SK-N-SH (cell line): ENCODE measurements around the gene BAG3. TPM values are rescaled to one million over a fixed set of nuclear protein-coding genes. Genes with fewer than 3 reads are reported as not detected.
A peak's percentile ranks its signal among the peaks of the same experiment; 100 is the strongest.

Source experiments
- CTCF ChIA-PET: fragments of 300-600, 350-600 bp; formaldehyde crosslinking; extraction: SDS; loops from one replicate; lab custom pipeline; 2021; lab: Yijun Ruan, JAX
- POLR2A ChIA-PET: fragments of 350-600 bp; sonication (Branson Sonifier 250); formaldehyde crosslinking; extraction: SDS; loops from one replicate; lab custom pipeline; 2020; ENCODE audit warnings: antibody characterized with exemption, inconsistent platforms; lab: Yijun Ruan, JAX
- DNase-seq: peaks from one replicate; pipeline ENCODE4 v3.0.0; 2012
- H2AFZ ChIP-seq: fragments of 200-600 bp; sonication (generic); 2 replicates; pipeline ENCODE4 v1.8.1; 2016; ENCODE audit warnings: antibody characterized with exemption, mild to moderate bottlenecking, low read depth
- H3F3A ChIP-seq: fragments of 200-600 bp; sonication (generic); replicated peaks from 2 replicates; pipeline ENCODE3; 2016; ENCODE audit warnings: antibody characterized with exemption, mild to moderate bottlenecking; ENCODE audit not compliant: insufficient read depth
- H3K27ac ChIP-seq, 2 experiments: fragments of 200-500 bp in 1 of 2; fragments of 200-600 bp in 1 of 2; sonication (Bioruptor generic) in 1 of 2; sonication (generic), shearing (Covaris generic) in 1 of 2; 2 replicates each; pipeline versions ENCODE4 v1.5.1 to v1.6.1; 2014 to 2016; ENCODE audit warnings: low read depth in 2 of 2, inconsistent platforms in 1 of 2, low read length in 1 of 2, mild to moderate bottlenecking in 1 of 2, mixed read lengths in 1 of 2
- H3K27me3 ChIP-seq: fragments of 200-600 bp; sonication (generic), shearing (Covaris generic); 2 replicates; pipeline ENCODE4 v1.6.1; 2016; ENCODE audit warnings: mixed run types; ENCODE audit not compliant: insufficient read depth
- H3K36me3 ChIP-seq, 2 experiments: fragments of 200-500 bp in 1 of 2; fragments of 200-600 bp in 1 of 2; sonication (Bioruptor generic) in 1 of 2; sonication (generic) in 1 of 2; replicated peaks in 1 of 2; 2 replicates each; pipeline versions ENCODE3 to v1.5.1; 2014 to 2016; ENCODE audit warnings: low read length in 1 of 2, mild to moderate bottlenecking in 1 of 2; ENCODE audit not compliant: insufficient read depth in 2 of 2, control insufficient read depth in 1 of 2
- H3K4me1 ChIP-seq, 2 experiments: fragments of 200-500 bp in 1 of 2; fragments of 200-600 bp in 1 of 2; sonication (Bioruptor generic) in 1 of 2; sonication (generic), shearing (Covaris generic) in 1 of 2; 2 replicates each; pipeline versions ENCODE4 v1.5.1 to v1.6.1; 2014 to 2016; ENCODE audit warnings: low read depth in 1 of 2, low read length in 1 of 2, mixed run types in 1 of 2; ENCODE audit not compliant: insufficient read depth in 2 of 2, control insufficient read depth in 1 of 2
- H3K4me2 ChIP-seq: fragments of 200-600 bp; sonication (generic), shearing (Covaris generic); 2 replicates; pipeline ENCODE4 v1.6.1; 2017; ENCODE audit warnings: mixed run types
- H3K4me3 ChIP-seq, 2 experiments: fragments of 200-500 bp in 1 of 2; fragments of 200-600 bp in 1 of 2; sonication (Bioruptor generic) in 1 of 2; sonication (generic), shearing (Covaris generic) in 1 of 2; 2 replicates each; pipeline versions ENCODE4 v1.5.1 to v1.8.1; 2014 to 2016; ENCODE audit warnings: low read depth in 2 of 2, inconsistent platforms in 1 of 2, low read length in 1 of 2, mild to moderate bottlenecking in 1 of 2, mixed read lengths in 1 of 2, moderate library complexity in 1 of 2
- H3K79me2 ChIP-seq: fragments of 200-600 bp; sonication (generic); 2 replicates; pipeline ENCODE4 v1.8.1; 2017; ENCODE audit warnings: mild to moderate bottlenecking; ENCODE audit not compliant: insufficient read depth
- H3K9ac ChIP-seq: fragments of 200-600 bp; sonication (generic); 2 replicates; pipeline ENCODE4 v1.6.1; 2017; ENCODE audit warnings: mixed run types
- H3K9me2 ChIP-seq: fragments of 200-600 bp; sonication (generic); 2 replicates; pipeline ENCODE4 v1.6.1; 2017; ENCODE audit warnings: mixed run types
- H3K9me3 ChIP-seq: fragments of 200-600 bp; sonication (generic); 2 replicates; pipeline ENCODE4 v1.6.1; 2017; ENCODE audit warnings: mixed run types, mild to moderate bottlenecking, moderate library complexity
- H4K20me1 ChIP-seq: fragments of 200-600 bp; sonication (generic); 2 replicates; pipeline ENCODE4 v1.6.1; 2017; ENCODE audit warnings: mild to moderate bottlenecking, mixed run types; ENCODE audit not compliant: insufficient read depth
- CHD2 ChIP-seq: fragments of 150-350 bp; IDR thresholded peaks from 2 replicates; pipeline ENCODE4 v1.6.1; 2018; ENCODE audit warnings: low read length; ENCODE audit not compliant: partially characterized antibody
- CTCF ChIP-seq: fragments of 200-600 bp; sonication (generic); IDR thresholded peaks from 2 replicates; pipeline ENCODE4 v1.6.1; 2017; ENCODE audit warnings: antibody characterized with exemption, mild to moderate bottlenecking, moderate library complexity
- ELF1 ChIP-seq: IDR thresholded peaks from 2 replicates; pipeline ENCODE4 v1.4.0; 2012
- EP300 ChIP-seq, 2 experiments: IDR thresholded peaks; 2 replicates each; pipeline versions ENCODE4 v1.4.0 to v1.6.1; 2012; ENCODE audit warnings: borderline replicate concordance in 1 of 2, low read depth in 1 of 2, low read length in 1 of 2
- FOXJ3 ChIP-seq: sonication (generic); formaldehyde crosslinking; IDR thresholded peaks from 2 replicates; pipeline ENCODE4 v1.5.1; 2020; ENCODE audit warnings: mild to moderate bottlenecking, missing genetic modification reagents
- GABPA ChIP-seq: IDR thresholded peaks from 2 replicates; pipeline ENCODE4 v1.4.0; 2012; ENCODE audit warnings: low read depth, mild to moderate bottlenecking
- GATA2 ChIP-seq: sonication (generic); formaldehyde crosslinking; IDR thresholded peaks from 2 replicates; pipeline ENCODE4 v1.5.0; 2020; ENCODE audit warnings: mild to moderate bottlenecking, missing genetic modification reagents
- IRF3 ChIP-seq: fragments of 150-350 bp; IDR thresholded peaks from 2 replicates; pipeline ENCODE4 v1.6.1; 2016; ENCODE audit warnings: mild to moderate bottlenecking, low read depth, low read length
- MAX ChIP-seq: IDR thresholded peaks from 2 replicates; pipeline ENCODE4 v1.4.0; 2012; ENCODE audit warnings: low read depth
- NFIC ChIP-seq: IDR thresholded peaks from 2 replicates; pipeline ENCODE4 v1.4.0; 2012; ENCODE audit warnings: borderline replicate concordance
- PBX3 ChIP-seq: IDR thresholded peaks from 2 replicates; pipeline ENCODE4; 2012
- RAD21 ChIP-seq: IDR thresholded peaks from 2 replicates; pipeline ENCODE4 v1.6.1; 2012; ENCODE audit warnings: mild to moderate bottlenecking, low read length
- REST ChIP-seq: IDR thresholded peaks from 2 replicates; pipeline ENCODE4 v1.6.1; 2012; ENCODE audit warnings: mild to moderate bottlenecking, low read depth, low read length, moderate library complexity
- TAF1 ChIP-seq: IDR thresholded peaks from 2 replicates; pipeline ENCODE4 v1.6.1; 2012; ENCODE audit warnings: low read depth, mild to moderate bottlenecking, low read length, moderate library complexity, borderline replicate concordance
- TEAD4 ChIP-seq: IDR thresholded peaks from 2 replicates; pipeline ENCODE4 v1.4.0; 2012; ENCODE audit warnings: mild to moderate bottlenecking, borderline replicate concordance; ENCODE audit not compliant: insufficient read depth
- USF2 ChIP-seq: fragments of 150-350 bp; IDR thresholded peaks from 2 replicates; pipeline ENCODE4 v1.6.1; 2017; ENCODE audit warnings: antibody characterized with exemption, low read length, low read depth, borderline replicate concordance
- YY1 ChIP-seq: IDR thresholded peaks from 2 replicates; pipeline ENCODE4 v1.4.0; 2012; ENCODE audit warnings: low read depth, mild to moderate bottlenecking
- ZBTB33 ChIP-seq: IDR thresholded peaks from 2 replicates; pipeline ENCODE4 v1.4.0; 2012; ENCODE audit warnings: low read depth, borderline replicate concordance
- WGBS: methylation state at CpG from one replicate; pipeline ENCODE4 v1.1.6; 2017; ENCODE audit warnings: low lambda C conversion rate; 5-methylcytosine and 5-hydroxymethylcytosine counted together
- polyA plus RNA-seq, 3 experiments: library from polyadenylated mRNA; depleted of rRNA; stranded (reverse); fragments of >200 nt; gene quantifications; 2 replicates each; pipeline ENCODE4 v1.2.3, GENCODE V29; 2012

Gene BAG3
- polyA plus RNA-seq, 1 of the 3 experiments (the other 2 are of a cell fraction): 9.2 TPM

GRCh38 chr10:119657725-119658124 lies 6.5 kb downstream of the BAG3 start:
- Histone ChIP-seq H2AFZ (no peak overlapping the region), H3K9me3 (no peaks in the 10 kb centered on the region), H3K4me2 (peak overlapping the region; percentile 75), H3K4me1 (peaks cover 18 to 54% of the 10 kb centered on the region in 2 experiments), H3K4me3 (peak overlapping the region in 1 of 2 experiments; percentile 28; a peak in 1 of 4 replicates), H3F3A (peaks cover 34% of the 10 kb centered on the region), H3K36me3 (peaks cover 0 to 5% of the 10 kb centered on the region in 2 experiments), H3K9ac (peak overlapping the region; percentile 8; the same call in 1 of the 2 replicates), H3K9me2 (no peaks in the 10 kb centered on the region), H3K27ac (peak overlapping the region in 1 of 2 experiments; percentile 95; a peak in 2 of 4 replicates), H3K79me2 (peaks cover 94% of the 10 kb centered on the region), H4K20me1 (peaks cover 18% of the 10 kb centered on the region; the same call in 1 of the 2 replicates), H3K27me3 (no peaks in the 10 kb centered on the region)
- TF ChIP-seq IRF3 (no peak), GATA2 (no peak), ELF1 (no peak), TAF1 (no peak), ZBTB33 (no peak), REST (no peak), NFIC (no peak), MAX (no peak), GABPA (no peak), EP300 (IDR thresholded peaks at IDR 0.05; ENCODE audit: borderline replicate concordance in 1 of 2, low read depth in 1 of 2, low read length in 1 of 2) (no peak), TEAD4 (no peak), CHD2 (no peak), YY1 (no peak), FOXJ3 (CRISPR knock-in tag) (no peak), RAD21 (no peak), PBX3 (no peak), CTCF (no peak), USF2 (no peak)
- 30% methylated on average over 7 of the region's 7 CpGs for WGBS
- no peak for DNase-seq
- CTCF ChIA-PET: interaction anchor here (1.0 to 2.3 kb wide), 2 partner anchors 29 to 49 kb away, joined by 3 to 11 read pairs; no protein-coding TSS in a partner anchor
- POLR2A ChIA-PET: no interaction called here
